ENCODE measurements around the gene FBXO36. TPM values are rescaled to one million over a fixed set of nuclear protein-coding genes. Genes with fewer than 3 reads are reported as not detected.

FBXO36 gene
- total and polyA plus RNA-seq, 2 donors (not counting 1 experiment from before 2014, with no cell fraction given) = 3.5 to 5.0 TPM

DNA sequence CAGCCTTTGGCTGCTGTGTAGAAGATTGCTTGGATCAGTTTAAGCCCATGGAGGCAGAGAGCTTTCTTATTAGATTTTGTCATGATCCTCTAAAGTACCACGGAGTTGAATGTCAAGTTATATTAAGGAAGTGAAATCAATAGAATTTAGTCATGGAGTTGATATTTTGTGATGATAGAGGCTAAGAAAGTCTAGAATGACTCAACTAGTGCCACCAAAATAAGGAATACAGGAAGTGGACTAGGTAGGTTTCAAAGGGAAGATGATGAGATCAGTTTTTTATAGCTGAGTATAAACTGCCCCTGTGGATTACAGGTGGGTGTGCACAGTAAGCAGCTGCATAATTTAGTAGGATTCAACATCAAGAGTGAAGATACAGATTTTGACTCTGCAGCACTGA, 25.2 kb downstream of the FBXO36 start:
- no peaks in the 10 kb centered on the region for H3K36me3 ChIP-seq (ENCODE audit: control insufficient read depth, insufficient read depth, low read length)
- no peak overlapping the region for H3K4me3 ChIP-seq (replicated peaks in 1 of 4; ENCODE audit: control extremely low read depth in 1 of 4, insufficient read depth in 1 of 4, low read depth in 3 of 4, low read length in 4 of 4)
- H3K79me2 ChIP-seq (ENCODE audit: control insufficient read depth, insufficient read depth, low read length) = no peaks in the 10 kb centered on the region
- H4K20me1 ChIP-seq (ENCODE audit: control insufficient read depth, extremely low read depth, insufficient read depth, low read length) = no peaks in the 10 kb centered on the region
- H3K27ac ChIP-seq (ENCODE audit: insufficient read depth, low read length) = no peak overlapping the region
- H3K27me3 ChIP-seq (ENCODE audit: control insufficient read depth, insufficient read depth, low read length) = no peaks in the 10 kb centered on the region
- no peak overlapping the region for H3K9ac ChIP-seq (ENCODE audit: insufficient read depth, low read length)
- TF ChIP-seq, protein P1, sequence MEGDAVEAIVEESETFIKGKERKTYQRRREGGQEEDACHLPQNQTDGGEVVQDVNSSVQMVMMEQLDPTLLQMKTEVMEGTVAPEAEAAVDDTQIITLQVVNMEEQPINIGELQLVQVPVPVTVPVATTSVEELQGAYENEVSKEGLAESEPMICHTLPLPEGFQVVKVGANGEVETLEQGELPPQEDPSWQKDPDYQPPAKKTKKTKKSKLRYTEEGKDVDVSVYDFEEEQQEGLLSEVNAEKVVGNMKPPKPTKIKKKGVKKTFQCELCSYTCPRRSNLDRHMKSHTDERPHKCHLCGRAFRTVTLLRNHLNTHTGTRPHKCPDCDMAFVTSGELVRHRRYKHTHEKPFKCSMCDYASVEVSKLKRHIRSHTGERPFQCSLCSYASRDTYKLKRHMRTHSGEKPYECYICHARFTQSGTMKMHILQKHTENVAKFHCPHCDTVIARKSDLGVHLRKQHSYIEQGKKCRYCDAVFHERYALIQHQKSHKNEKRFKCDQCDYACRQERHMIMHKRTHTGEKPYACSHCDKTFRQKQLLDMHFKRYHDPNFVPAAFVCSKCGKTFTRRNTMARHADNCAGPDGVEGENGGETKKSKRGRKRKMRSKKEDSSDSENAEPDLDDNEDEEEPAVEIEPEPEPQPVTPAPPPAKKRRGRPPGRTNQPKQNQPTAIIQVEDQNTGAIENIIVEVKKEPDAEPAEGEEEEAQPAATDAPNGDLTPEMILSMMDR (conservative IDR thresholded peaks at IDR 0.05 in 1 of 2, IDR thresholded peaks at IDR 0.05 in 1 of 2; ENCODE audit: low read depth in 1 of 2, low read length in 2 of 2) = no peak
- TF ChIP-seq EZH2 (IDR thresholded peaks at IDR 0.05; ENCODE audit: low read length, missing control alignments) = no peak
- no peak overlapping the region for H3K4me2 ChIP-seq (ENCODE audit: extremely low read depth, insufficient read depth, low read length)
- H3K4me1 ChIP-seq (ENCODE audit: control insufficient read depth, extremely low read depth, insufficient read depth, low read length) = no peaks in the 10 kb centered on the region
- no peak overlapping the region for H2AFZ ChIP-seq (ENCODE audit: low read length)
- DNase-seq (ENCODE audit: low read depth in 2 of 2) = no peak
- no peaks in the 10 kb centered on the region for H3K9me3 ChIP-seq (ENCODE audit: control insufficient read depth, insufficient read depth, low read depth, low read length)

DNA sequence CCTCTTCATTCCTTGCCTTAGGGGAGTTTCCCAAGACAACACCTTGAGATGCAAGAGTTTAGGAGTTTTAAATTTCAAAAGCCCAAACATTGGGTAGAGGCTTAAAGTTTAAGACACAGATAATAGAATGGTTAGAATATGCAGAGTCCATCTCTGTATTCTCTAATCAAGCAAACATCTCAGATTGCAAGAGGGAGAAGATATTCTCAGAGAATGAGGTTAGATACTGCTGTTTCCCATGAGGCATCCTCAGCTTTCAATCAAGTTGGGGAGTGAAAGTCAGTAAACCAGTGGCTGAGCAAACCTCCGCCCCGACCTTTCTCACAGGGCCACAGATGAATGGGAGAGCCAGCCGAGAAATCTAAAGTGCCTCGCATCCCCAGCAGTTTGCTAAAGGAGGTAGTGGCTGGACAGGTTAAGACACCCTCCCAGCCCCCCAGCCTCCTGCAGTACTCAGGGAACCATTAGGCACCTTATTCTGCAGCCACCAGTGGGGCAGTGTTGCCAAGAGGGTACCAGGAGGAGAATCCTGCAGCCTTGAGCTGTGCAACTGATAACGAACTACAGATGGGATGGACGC, 30.0 kb downstream of the FBXO36 start:
- H3K4me3 ChIP-seq (replicated peaks in 1 of 4; ENCODE audit: control extremely low read depth in 1 of 4, insufficient read depth in 1 of 4, low read depth in 3 of 4, low read length in 4 of 4) = no peak overlapping the region
- H3K79me2 ChIP-seq (ENCODE audit: control insufficient read depth, insufficient read depth, low read length) = no peaks in the 10 kb centered on the region
- H2AFZ ChIP-seq (ENCODE audit: low read length) = no peak overlapping the region
- TF ChIP-seq, protein P1 (conservative IDR thresholded peaks at IDR 0.05 in 1 of 2, IDR thresholded peaks at IDR 0.05 in 1 of 2; ENCODE audit: low read depth in 1 of 2, low read length in 2 of 2) = no peak
- no peak for TF ChIP-seq EZH2 (IDR thresholded peaks at IDR 0.05; ENCODE audit: low read length, missing control alignments)
- no peak overlapping the region for H3K27ac ChIP-seq (ENCODE audit: insufficient read depth, low read length)
- H3K9me3 ChIP-seq (ENCODE audit: control insufficient read depth, insufficient read depth, low read depth, low read length) = no peaks in the 10 kb centered on the region
- no peaks in the 10 kb centered on the region for H3K4me1 ChIP-seq (ENCODE audit: control insufficient read depth, extremely low read depth, insufficient read depth, low read length)
- no peaks in the 10 kb centered on the region for H4K20me1 ChIP-seq (ENCODE audit: control insufficient read depth, extremely low read depth, insufficient read depth, low read length)
- no peak overlapping the region for H3K9ac ChIP-seq (ENCODE audit: insufficient read depth, low read length)
- H3K27me3 ChIP-seq (ENCODE audit: control insufficient read depth, insufficient read depth, low read length) = no peaks in the 10 kb centered on the region
- H3K4me2 ChIP-seq (ENCODE audit: extremely low read depth, insufficient read depth, low read length) = no peak overlapping the region
- DNase-seq (ENCODE audit: low read depth in 2 of 2) = no peak
- no peaks in the 10 kb centered on the region for H3K36me3 ChIP-seq (ENCODE audit: control insufficient read depth, insufficient read depth, low read length)

DNA sequence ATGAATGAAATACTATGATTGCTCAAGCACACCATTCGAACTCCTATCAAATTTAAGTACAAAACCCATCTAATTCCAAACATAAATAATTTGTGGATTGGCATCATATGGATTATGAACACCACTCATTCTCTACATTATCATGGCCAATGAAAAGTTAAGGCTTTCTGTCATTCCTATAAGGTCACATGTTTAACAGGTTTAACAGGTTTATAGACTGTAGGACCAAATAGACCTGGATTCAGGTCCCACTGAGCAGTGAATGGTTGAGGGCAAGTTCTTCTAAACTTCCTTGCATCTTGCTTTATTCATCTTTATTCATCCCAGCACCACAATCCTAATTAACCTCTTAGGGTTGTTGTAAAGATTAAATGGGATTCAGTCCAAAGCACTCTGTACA, 33.4 kb downstream of the FBXO36 start:
- no peak for DNase-seq (ENCODE audit: low read depth in 2 of 2)
- Histone ChIP-seq H4K20me1 (ENCODE audit: control insufficient read depth, extremely low read depth, insufficient read depth, low read length) (no peaks in the 10 kb centered on the region), H3K27ac (ENCODE audit: insufficient read depth, low read length) (no peak overlapping the region), H3K36me3 (ENCODE audit: control insufficient read depth, insufficient read depth, low read length) (no peaks in the 10 kb centered on the region), H3K9ac (ENCODE audit: insufficient read depth, low read length) (no peak overlapping the region), H3K4me2 (ENCODE audit: extremely low read depth, insufficient read depth, low read length) (no peak overlapping the region), H3K4me1 (ENCODE audit: control insufficient read depth, extremely low read depth, insufficient read depth, low read length) (no peaks in the 10 kb centered on the region), H3K79me2 (ENCODE audit: control insufficient read depth, insufficient read depth, low read length) (no peaks in the 10 kb centered on the region), H3K27me3 (ENCODE audit: control insufficient read depth, insufficient read depth, low read length) (no peaks in the 10 kb centered on the region), H3K4me3 (replicated peaks in 1 of 4; ENCODE audit: control extremely low read depth in 1 of 4, insufficient read depth in 1 of 4, low read depth in 3 of 4, low read length in 4 of 4) (no peak overlapping the region), H2AFZ (ENCODE audit: low read length) (no peak overlapping the region), H3K9me3 (ENCODE audit: control insufficient read depth, insufficient read depth, low read depth, low read length) (no peaks in the 10 kb centered on the region)
- no peak for TF ChIP-seq EZH2 (IDR thresholded peaks at IDR 0.05; ENCODE audit: low read length, missing control alignments)
- TF ChIP-seq, protein P1 (conservative IDR thresholded peaks at IDR 0.05 in 1 of 2, IDR thresholded peaks at IDR 0.05 in 1 of 2; ENCODE audit: low read depth in 1 of 2, low read length in 2 of 2) = no peak

Data from fibroblast of lung (primary cell).